K562 (cell line): ENCODE measurements around the gene MMP24OS. TPM values are rescaled to one million over a fixed set of nuclear protein-coding genes. Genes with fewer than 3 reads are reported as not detected.
A peak's percentile ranks its signal among the peaks of the same experiment; 100 is the strongest.

Experiments
- BHLHE40 ChIP-seq: IDR thresholded peaks from 2 replicates; pipeline ENCODE4 v1.6.1; 2011; ENCODE audit warnings: low read length, improper control_type of control experiment
- CCNT2 ChIP-seq: IDR thresholded peaks from 2 replicates; pipeline ENCODE4 v1.6.1; 2011; ENCODE audit warnings: borderline replicate concordance, low read depth, mild to moderate bottlenecking, moderate library complexity, mixed read lengths, low read length; ENCODE audit not compliant: insufficient read length; ENCODE audit errors: extremely low read depth
- CREB1 ChIP-seq, 2 experiments: sonication (generic) in 1 of 2; formaldehyde crosslinking in 1 of 2; IDR thresholded peaks; 2 replicates each; pipeline versions ENCODE4 v1.6.1 to v1.8.0; 2012 to 2022; ENCODE audit warnings: inconsistent platforms in 1 of 2, mild to moderate bottlenecking in 1 of 2, missing genetic modification reagents in 1 of 2, moderate library complexity in 1 of 2
- ETV1 ChIP-seq: fragments of 450-650 bp; conservative IDR thresholded peaks from 2 replicates; pipeline ENCODE4 v1.6.1; 2016; ENCODE audit warnings: missing genetic modification characterization, control low read depth, low read depth, missing compliant biosample characterization
- ETV5 ChIP-seq: sonication (generic); formaldehyde crosslinking; IDR thresholded peaks from 2 replicates; pipeline ENCODE4 v1.4.0; 2020; ENCODE audit warnings: low read depth, mild to moderate bottlenecking, missing genetic modification reagents
- HEY1 ChIP-seq: fragments of 250-450 bp; sonication (Bioruptor Pico); IDR thresholded peaks from 2 replicates; pipeline ENCODE4 v1.5.0; 2020; ENCODE audit warnings: mild to moderate bottlenecking, moderate library complexity, borderline replicate concordance
- HNRNPLL ChIP-seq: fragments of 200-400 bp; formaldehyde crosslinking; IDR thresholded peaks from 2 replicates; pipeline ENCODE4 v1.6.1; 2017; ENCODE audit warnings: low read length, low read depth, mild to moderate bottlenecking; ENCODE audit not compliant: poor library complexity, severe bottlenecking
- KDM4B ChIP-seq, 2 experiments: fragments of 450-650 bp in 1 of 2; sonication (generic) in 1 of 2; IDR thresholded peaks; 2 replicates each; pipeline ENCODE4 v1.6.1; 2016 to 2017; ENCODE audit warnings: borderline replicate concordance in 2 of 2, antibody characterized with exemption in 1 of 2, low read depth in 1 of 2, mild to moderate bottlenecking in 1 of 2
- KLF13 ChIP-seq: fragments of 450-650 bp; IDR thresholded peaks from 2 replicates; pipeline ENCODE4 v1.6.1; 2016; ENCODE audit warnings: missing genetic modification characterization, low read depth, mild to moderate bottlenecking, missing compliant biosample characterization, moderate library complexity, borderline replicate concordance
- KLF6 ChIP-seq: fragments of 250-450 bp; sonication (Bioruptor Pico); IDR thresholded peaks from 2 replicates; pipeline ENCODE4 v1.4.0; 2020; ENCODE audit warnings: mild to moderate bottlenecking, moderate library complexity, borderline replicate concordance
- MAFK ChIP-seq: IDR thresholded peaks from 2 replicates; pipeline ENCODE4 v1.6.1; 2011; ENCODE audit warnings: low read length, improper control_type of control experiment
- PHF20 ChIP-seq: fragments of 450-650 bp; IDR thresholded peaks from 2 replicates; pipeline ENCODE4 v1.6.1; 2018; ENCODE audit not compliant: partially characterized antibody
- POLR3A ChIP-seq: IDR thresholded peaks from 2 replicates; pipeline ENCODE4 v1.6.1; 2011; ENCODE audit warnings: borderline replicate concordance, mild to moderate bottlenecking, moderate library complexity; ENCODE audit not compliant: insufficient read length, insufficient read depth; ENCODE audit errors: extremely low read depth
- PRMT5 ChIP-seq: sonication (generic); formaldehyde crosslinking; IDR thresholded peaks from 2 replicates; pipeline ENCODE4 v1.5.0; 2020; ENCODE audit warnings: missing genetic modification reagents
- PYGO2 ChIP-seq: fragments of 450-650 bp; IDR thresholded peaks from 2 replicates; pipeline ENCODE4 v1.6.1; 2016; ENCODE audit warnings: mild to moderate bottlenecking, missing genetic modification characterization, moderate library complexity, missing compliant biosample characterization
- RBBP5 ChIP-seq: fragments of 200-600 bp; sonication (generic); IDR thresholded peaks from 2 replicates; pipeline ENCODE4 v1.6.1; 2012; ENCODE audit warnings: borderline replicate concordance, mild to moderate bottlenecking, low read length, control low read depth, inconsistent platforms; ENCODE audit not compliant: insufficient read depth, poor library complexity, severe bottlenecking
- RBFOX2 ChIP-seq: fragments of 200-400 bp; formaldehyde crosslinking; IDR thresholded peaks from 2 replicates; pipeline ENCODE4 v1.6.1; 2017; ENCODE audit warnings: low read depth, mild to moderate bottlenecking, low read length, moderate library complexity
- TAL1 ChIP-seq: fragments of 450-650 bp; IDR thresholded peaks from 2 replicates; pipeline ENCODE4 v1.6.1; 2016; ENCODE audit warnings: mild to moderate bottlenecking
- TCF3 ChIP-seq: sonication (generic); formaldehyde crosslinking; IDR thresholded peaks from 2 replicates; pipeline ENCODE4 v1.4.0; 2020; ENCODE audit warnings: mild to moderate bottlenecking, missing genetic modification reagents
- ZFX ChIP-seq: sonication (generic); formaldehyde crosslinking; IDR thresholded peaks from 2 replicates; pipeline ENCODE4 v1.8.0; 2022; ENCODE audit warnings: mild to moderate bottlenecking, missing genetic modification reagents, moderate library complexity
- ZNF263 ChIP-seq: sonication (generic); formaldehyde crosslinking; IDR thresholded peaks from 2 replicates; pipeline ENCODE4 v1.8.0; 2022; ENCODE audit warnings: mild to moderate bottlenecking, missing genetic modification reagents, borderline replicate concordance
- ZNF583 ChIP-seq: fragments of 250-450 bp; sonication (Bioruptor Pico); IDR thresholded peaks from 2 replicates; pipeline ENCODE4 v1.4.0; 2020
- ZNF717 ChIP-seq: fragments of 250-450 bp; sonication (Bioruptor Pico); IDR thresholded peaks from 2 replicates; pipeline ENCODE4 v1.5.0; 2021
- ZZZ3 ChIP-seq: fragments of 450-650 bp; IDR thresholded peaks from 2 replicates; pipeline ENCODE4 v1.6.1; 2016; ENCODE audit warnings: antibody characterized with exemption, mild to moderate bottlenecking, moderate library complexity
- polyA plus RNA-seq, 8 experiments: library from polyadenylated mRNA; depleted of rRNA in 4 of 8; stranded (reverse) in 5 of 8; unstranded in 3 of 8; fragments of >200 nt; fragmentation: Nextera tagmentation in 2 of 8; fragmentation: Illumina TruSeq in 1 of 8; extraction: Ambion mirVana in 2 of 8; extraction: Trizol in 1 of 8; gene quantifications; 2 replicates each; pipeline versions ENCODE4 v1.2.1 to v1.2.3, GENCODE V29; 2011 to 2014; ENCODE audit warnings: inconsistent platforms in 1 of 8, missing spikeins in 1 of 8
- total RNA-seq, 7 experiments: library from RNA; depleted of rRNA in 6 of 7; stranded (reverse); fragments of >200 nt in 6 of 7; fragmentation: Illumina TruSeq in 2 of 7; extraction: Trizol in 2 of 7; gene quantifications; 2 replicates each; pipeline versions ENCODE4 v1.2.1 to v1.2.3, GENCODE V29; 2011 to 2021; ENCODE audit warnings: low replicate concordance in 1 of 7
- TF ChIP-seq, protein P1 (sequence below): fragments of 250-450 bp; sonication (Bioruptor Pico); IDR thresholded peaks from 2 replicates; pipeline ENCODE4 v1.4.0; 2020; ENCODE audit warnings: mild to moderate bottlenecking
- TF ChIP-seq, protein P2 (sequence below): fragments of 450-650 bp; formaldehyde crosslinking; IDR thresholded peaks from 2 replicates; pipeline ENCODE4 v1.4.0; 2020; ENCODE audit warnings: mild to moderate bottlenecking, moderate library complexity

Gene MMP24OS
- total and polyA plus RNA-seq, 9 of the 15 experiments (the other 6 are each of a cell fraction or from before 2014, with no cell fraction given) = 0.92 to 41.5 (median 11.4) TPM

- TF ChIP-seq ETV1 (tag) = peak; percentile 77
- TF ChIP-seq HEY1 = no peak
- TF ChIP-seq, protein P1, sequence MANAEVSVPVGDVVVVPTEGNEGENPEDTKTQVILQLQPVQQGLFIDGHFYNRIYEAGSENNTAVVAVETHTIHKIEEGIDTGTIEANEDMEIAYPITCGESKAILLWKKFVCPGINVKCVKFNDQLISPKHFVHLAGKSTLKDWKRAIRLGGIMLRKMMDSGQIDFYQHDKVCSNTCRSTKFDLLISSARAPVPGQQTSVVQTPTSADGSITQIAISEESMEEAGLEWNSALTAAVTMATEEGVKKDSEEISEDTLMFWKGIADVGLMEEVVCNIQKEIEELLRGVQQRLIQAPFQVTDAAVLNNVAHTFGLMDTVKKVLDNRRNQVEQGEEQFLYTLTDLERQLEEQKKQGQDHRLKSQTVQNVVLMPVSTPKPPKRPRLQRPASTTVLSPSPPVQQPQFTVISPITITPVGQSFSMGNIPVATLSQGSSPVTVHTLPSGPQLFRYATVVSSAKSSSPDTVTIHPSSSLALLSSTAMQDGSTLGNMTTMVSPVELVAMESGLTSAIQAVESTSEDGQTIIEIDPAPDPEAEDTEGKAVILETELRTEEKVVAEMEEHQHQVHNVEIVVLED (CRISPR knock-in tag) = peak; percentile 28; the same call in 1 of the 2 replicates
- TF ChIP-seq PHF20 = peak; percentile 84
- peak; percentile 32; the same call in 1 of the 2 replicates for TF ChIP-seq BHLHE40
- peak in 1 of 2 experiments; percentile 87; a peak in 2 of 4 replicates for TF ChIP-seq KDM4B (IDR thresholded peaks at IDR 0.05; ENCODE audit: borderline replicate concordance in 2 of 2, low read depth in 1 of 2)
- no peak; the same call in 1 of the 2 replicates for TF ChIP-seq KLF6 (CRISPR knock-in tag)
- TF ChIP-seq TCF3 (CRISPR knock-in tag) = no peak
- peak; percentile 21 for TF ChIP-seq HNRNPLL
- TF ChIP-seq ZZZ3 = no peak
- no peak for TF ChIP-seq PYGO2 (tag)
- no peak for TF ChIP-seq ZNF717 (CRISPR knock-in tag)
- TF ChIP-seq RBFOX2 = peak; percentile 93
- TF ChIP-seq ZFX (CRISPR knock-in tag) = peak; percentile 76
- TF ChIP-seq ETV5 = peak; percentile 61; the same call in 1 of the 2 replicates
- no peak for TF ChIP-seq MAFK
- TF ChIP-seq CREB1 (IDR thresholded peaks at IDR 0.05) = 0 out of 2 replicates have a peak, but pooled peaks have one; percentile 23
- no peak for TF ChIP-seq CREB1 (CRISPR knock-in tag; IDR thresholded peaks at IDR 0.05)
- TF ChIP-seq POLR3A = no peak
- TF ChIP-seq, protein P2, sequence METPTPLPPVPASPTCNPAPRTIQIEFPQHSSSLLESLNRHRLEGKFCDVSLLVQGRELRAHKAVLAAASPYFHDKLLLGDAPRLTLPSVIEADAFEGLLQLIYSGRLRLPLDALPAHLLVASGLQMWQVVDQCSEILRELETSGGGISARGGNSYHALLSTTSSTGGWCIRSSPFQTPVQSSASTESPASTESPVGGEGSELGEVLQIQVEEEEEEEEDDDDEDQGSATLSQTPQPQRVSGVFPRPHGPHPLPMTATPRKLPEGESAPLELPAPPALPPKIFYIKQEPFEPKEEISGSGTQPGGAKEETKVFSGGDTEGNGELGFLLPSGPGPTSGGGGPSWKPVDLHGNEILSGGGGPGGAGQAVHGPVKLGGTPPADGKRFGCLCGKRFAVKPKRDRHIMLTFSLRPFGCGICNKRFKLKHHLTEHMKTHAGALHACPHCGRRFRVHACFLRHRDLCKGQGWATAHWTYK (CRISPR knock-in tag) = no peak
- TF ChIP-seq ZNF583 (CRISPR knock-in tag) = no peak
- no peak for TF ChIP-seq ZNF263
- no peak for TF ChIP-seq PRMT5 (CRISPR knock-in tag)
- no peak; the same call in 1 of the 2 replicates for TF ChIP-seq TAL1
- TF ChIP-seq RBBP5 = peak; percentile 88
- TF ChIP-seq KLF13 (tag) = peak; percentile 55; the same call in 1 of the 2 replicates
- TF ChIP-seq CCNT2 = peak; percentile 13
These were observed 6.5 kb upstream of the MMP24OS start, which contains the start of gene EIF6 (continued) for GRCh38 chr20:35284267-35284991.
